Measurements from ENCODE around the gene BAHCC1.

The BAHCC1 gene

GRCh38 chr17:81461607-81462500 lies 66.6 kb downstream of the BAHCC1 start:
- DNase-seq (ENCODE audit: low read depth, low spot score) = no peak

GRCh38 chr17:81462506-81463125 lies 67.4 kb downstream of the BAHCC1 start:
- DNase-seq (ENCODE audit: low read depth, low spot score) = no peak

GRCh38 chr17:81463506-81463905 lies 68.2 kb downstream of the BAHCC1 start:
- DNase-seq (ENCODE audit: low read depth, low spot score) = no peak

- no peak for DNase-seq (ENCODE audit: low read depth, low spot score)
These were observed 69.3 kb downstream of the BAHCC1 start for GRCh38 chr17:81464586-81464985.

- DNase-seq (ENCODE audit: low read depth, low spot score) = no peak
These were observed 70.7 kb downstream of the BAHCC1 start for GRCh38 chr17:81465910-81466309.

GRCh38 chr17:81466564-81467472 lies 71.6 kb downstream of the BAHCC1 start:
- no peak for DNase-seq (ENCODE audit: low read depth, low spot score)

- no peak for DNase-seq (ENCODE audit: low read depth, low spot score)
These were observed 73.0 kb downstream of the BAHCC1 start for GRCh38 chr17:81468111-81468769.

GRCh38 chr17:81468770-81469121 lies 73.5 kb downstream of the BAHCC1 start:
- no peak for DNase-seq (ENCODE audit: low read depth, low spot score)

GRCh38 chr17:81469266-81469665 lies 74.0 kb downstream of the BAHCC1 start:
- no peak for DNase-seq (ENCODE audit: low read depth, low spot score)

GRCh38 chr17:81470270-81470943 lies 75.2 kb downstream of the BAHCC1 start:
- DNase-seq (ENCODE audit: low read depth, low spot score) = no peak

GRCh38 chr17:81470944-81471817 lies 75.9 kb downstream of the BAHCC1 start:
- peak; percentile 40 for DNase-seq (ENCODE audit: low read depth, low spot score)

GRCh38 chr17:81471818-81472456 lies 76.7 kb downstream of the BAHCC1 start:
- DNase-seq (ENCODE audit: low read depth, low spot score) = peak; percentile 57

GRCh38 chr17:81473019-81473418 lies 77.8 kb downstream of the BAHCC1 start:
- DNase-seq (ENCODE audit: low read depth, low spot score) = no peak

GRCh38 chr17:81474958-81475357 lies 79.7 kb downstream of the BAHCC1 start:
- DNase-seq (ENCODE audit: low read depth, low spot score) = no peak

- no peak for DNase-seq (ENCODE audit: low read depth, low spot score)
These were observed 80.8 kb downstream of the BAHCC1 start for GRCh38 chr17:81476097-81476496.

GRCh38 chr17:81476635-81477034 lies 81.4 kb downstream of the BAHCC1 start:
- DNase-seq (ENCODE audit: low read depth, low spot score) = no peak

GRCh38 chr17:81477173-81477572 lies 81.9 kb downstream of the BAHCC1 start:
- no peak for DNase-seq (ENCODE audit: low read depth, low spot score)

GRCh38 chr17:81478119-81478518 lies 82.9 kb downstream of the BAHCC1 start:
- DNase-seq (ENCODE audit: low read depth, low spot score) = no peak
